ENCODE results near the gene CRADD. TPM values are rescaled to one million over a fixed set of nuclear protein-coding genes. Genes with fewer than 3 reads are reported as not detected.

CRADD gene
- total RNA-seq, 4 donors from 2014 or later = 11.8 to 49.5 (median 31.4) TPM

DNA sequence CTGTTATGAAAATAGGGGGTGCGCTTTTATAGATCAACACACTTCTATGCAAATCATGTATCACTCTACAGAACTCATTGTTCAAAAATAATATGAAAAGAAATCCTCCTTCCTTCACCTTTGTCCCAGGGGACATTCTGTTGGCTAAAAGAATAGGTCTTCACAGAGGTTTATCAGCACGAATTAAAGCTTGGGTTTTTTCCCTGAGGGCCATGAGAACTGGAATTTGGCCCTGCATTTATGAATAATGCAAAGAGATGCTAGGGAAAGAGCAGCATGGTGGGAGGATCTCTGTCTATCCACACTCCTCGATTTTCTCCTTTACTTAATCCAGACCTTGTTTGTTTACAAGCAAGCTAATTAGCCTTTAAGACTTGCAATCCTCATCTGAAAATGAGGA is 16.2 kb upstream of the CRADD start:
- Histone ChIP-seq H3K4me1 (no peaks in the 10 kb centered on the region), H3K4me3 (no peak overlapping the region), H3K36me3 (no peaks in the 10 kb centered on the region), H3K27ac (no peak overlapping the region), H3K27me3 (no peaks in the 10 kb centered on the region), H3K9me3 (no peaks in the 10 kb centered on the region)
- no peak for ATAC-seq
- no peak for TF ChIP-seq POLR2AphosphoS5 (IDR thresholded peaks at IDR 0.05)
- TF ChIP-seq EP300 (IDR thresholded peaks at IDR 0.05) = no peak
- TF ChIP-seq, protein P1, sequence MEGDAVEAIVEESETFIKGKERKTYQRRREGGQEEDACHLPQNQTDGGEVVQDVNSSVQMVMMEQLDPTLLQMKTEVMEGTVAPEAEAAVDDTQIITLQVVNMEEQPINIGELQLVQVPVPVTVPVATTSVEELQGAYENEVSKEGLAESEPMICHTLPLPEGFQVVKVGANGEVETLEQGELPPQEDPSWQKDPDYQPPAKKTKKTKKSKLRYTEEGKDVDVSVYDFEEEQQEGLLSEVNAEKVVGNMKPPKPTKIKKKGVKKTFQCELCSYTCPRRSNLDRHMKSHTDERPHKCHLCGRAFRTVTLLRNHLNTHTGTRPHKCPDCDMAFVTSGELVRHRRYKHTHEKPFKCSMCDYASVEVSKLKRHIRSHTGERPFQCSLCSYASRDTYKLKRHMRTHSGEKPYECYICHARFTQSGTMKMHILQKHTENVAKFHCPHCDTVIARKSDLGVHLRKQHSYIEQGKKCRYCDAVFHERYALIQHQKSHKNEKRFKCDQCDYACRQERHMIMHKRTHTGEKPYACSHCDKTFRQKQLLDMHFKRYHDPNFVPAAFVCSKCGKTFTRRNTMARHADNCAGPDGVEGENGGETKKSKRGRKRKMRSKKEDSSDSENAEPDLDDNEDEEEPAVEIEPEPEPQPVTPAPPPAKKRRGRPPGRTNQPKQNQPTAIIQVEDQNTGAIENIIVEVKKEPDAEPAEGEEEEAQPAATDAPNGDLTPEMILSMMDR (IDR thresholded peaks at IDR 0.05) = no peak
- TF ChIP-seq POLR2A (IDR thresholded peaks at IDR 0.05) = no peak
- WGBS, 2 donors (ENCODE audit: low coverage in 1 of 2) = 14 to 64% methylated on average over 1 to 3 of the region's 3 CpGs

DNA sequence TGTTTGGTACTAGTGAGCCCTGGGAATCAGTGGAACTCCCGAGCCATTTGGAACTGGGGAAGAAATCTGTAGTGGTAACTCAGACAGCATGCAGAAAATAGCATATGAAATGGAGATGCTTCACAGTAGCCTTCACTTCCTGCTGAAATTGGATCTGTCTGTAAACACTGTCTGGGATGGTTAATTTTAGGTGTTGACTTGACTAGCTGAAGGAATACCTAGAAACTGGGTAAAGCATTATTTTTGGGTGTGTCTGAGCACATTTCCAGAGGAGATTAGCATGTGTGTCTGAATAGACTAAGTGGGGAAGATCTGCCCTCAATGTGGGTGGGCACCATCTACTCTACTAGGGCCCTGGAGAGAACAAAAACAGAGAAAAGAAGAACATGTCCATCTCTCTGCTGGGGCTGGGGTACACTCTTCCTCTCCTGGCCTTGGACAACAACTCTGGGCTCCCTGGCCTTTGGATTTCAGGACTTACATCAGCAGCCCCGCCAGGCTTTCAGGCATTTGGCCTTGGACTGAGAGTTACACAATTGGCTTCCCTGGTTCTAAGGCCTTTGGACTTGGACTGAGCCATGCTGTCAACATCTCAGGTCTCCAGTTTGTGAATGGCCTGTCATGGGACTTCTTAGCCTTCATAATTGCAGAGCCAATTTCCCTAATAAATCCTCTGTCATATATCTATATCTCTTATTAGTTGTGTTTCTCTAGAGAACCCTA is 14.0 kb upstream of the CRADD start:
- Histone ChIP-seq H3K36me3 (no peaks in the 10 kb centered on the region), H3K27ac (no peak overlapping the region), H3K9me3 (no peaks in the 10 kb centered on the region), H3K4me1 (no peaks in the 10 kb centered on the region), H3K4me3 (no peak overlapping the region), H3K27me3 (no peaks in the 10 kb centered on the region)
- TF ChIP-seq POLR2AphosphoS5 (IDR thresholded peaks at IDR 0.05) (no peak), POLR2A (IDR thresholded peaks at IDR 0.05) (no peak), EP300 (IDR thresholded peaks at IDR 0.05) (no peak)
- TF ChIP-seq, protein P1 (IDR thresholded peaks at IDR 0.05) = no peak
- WGBS, 2 donors (ENCODE audit: low coverage in 1 of 2) = 81% methylated on average over 2 of the region's 2 CpGs; no CpG with 5 or more reads in 1 of the 2 donors
- no peak for ATAC-seq

DNA sequence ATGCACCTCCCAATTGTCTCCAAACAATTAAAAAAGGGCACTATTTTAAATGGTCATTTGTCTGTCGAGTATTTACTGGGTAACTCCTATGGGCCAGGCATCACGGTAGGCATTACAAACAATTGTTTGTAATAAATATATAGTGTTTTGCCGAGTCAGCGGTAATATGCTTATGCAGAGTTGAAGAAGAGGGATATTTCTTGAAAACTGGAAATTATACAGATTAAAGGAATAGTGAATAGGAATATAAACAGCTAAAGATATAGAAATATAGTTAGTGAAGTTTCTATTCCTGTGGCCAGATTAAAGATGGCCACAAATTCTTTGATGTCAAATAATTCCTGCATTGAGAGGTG is 13.5 kb upstream of the CRADD start:
- no peak for ATAC-seq
- no peak overlapping the region for H3K4me3 ChIP-seq
- WGBS, 2 donors (ENCODE audit: low coverage in 1 of 2) = 97 to 98% methylated on average over 4 of the region's 4 CpGs
- H3K9me3 ChIP-seq = no peaks in the 10 kb centered on the region
- no peak overlapping the region for H3K27ac ChIP-seq
- no peaks in the 10 kb centered on the region for H3K4me1 ChIP-seq
- no peaks in the 10 kb centered on the region for H3K36me3 ChIP-seq
- no peak for TF ChIP-seq EP300 (IDR thresholded peaks at IDR 0.05)
- TF ChIP-seq, protein P1 (IDR thresholded peaks at IDR 0.05) = no peak
- H3K27me3 ChIP-seq = no peaks in the 10 kb centered on the region

DNA sequence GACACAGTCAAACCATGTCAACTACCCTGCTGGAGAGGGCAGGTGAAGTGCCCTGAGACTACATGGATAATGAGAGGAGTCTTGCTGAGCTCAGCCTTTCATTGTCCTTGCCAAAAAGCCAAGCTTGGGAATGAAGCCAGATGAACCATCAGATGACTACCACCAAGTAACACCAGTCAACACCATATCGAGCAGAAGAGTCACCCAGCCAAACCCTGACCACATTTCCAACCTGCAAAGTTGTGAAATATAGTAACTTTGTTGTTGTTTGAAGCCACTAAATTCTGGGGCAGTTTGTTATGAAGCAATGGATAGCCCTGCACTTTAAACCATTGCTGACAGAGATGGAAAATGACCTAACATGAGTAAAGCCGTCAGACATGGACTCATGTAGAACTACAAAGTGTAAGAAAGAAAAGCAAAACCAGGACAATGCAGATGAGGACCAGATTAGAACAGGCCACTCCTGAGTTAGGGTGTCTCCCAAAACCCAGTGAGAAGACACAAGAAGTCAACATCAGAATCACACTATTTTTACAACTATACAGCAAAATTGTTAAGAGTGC is 12.5 kb upstream of the CRADD start:
- Histone ChIP-seq H3K9me3 (no peaks in the 10 kb centered on the region), H3K27me3 (no peaks in the 10 kb centered on the region), H3K4me3 (no peak overlapping the region), H3K4me1 (no peaks in the 10 kb centered on the region), H3K36me3 (no peaks in the 10 kb centered on the region), H3K27ac (no peak overlapping the region)
- TF ChIP-seq EP300 (IDR thresholded peaks at IDR 0.05) (no peak), POLR2A (IDR thresholded peaks at IDR 0.05) (no peak), POLR2AphosphoS5 (IDR thresholded peaks at IDR 0.05) (no peak)
- TF ChIP-seq, protein P1 (IDR thresholded peaks at IDR 0.05) = no peak
- no peak for ATAC-seq
- 68 to 100% methylated on average over 2 of the region's 2 CpGs for WGBS, 2 donors (ENCODE audit: low coverage in 1 of 2)

DNA sequence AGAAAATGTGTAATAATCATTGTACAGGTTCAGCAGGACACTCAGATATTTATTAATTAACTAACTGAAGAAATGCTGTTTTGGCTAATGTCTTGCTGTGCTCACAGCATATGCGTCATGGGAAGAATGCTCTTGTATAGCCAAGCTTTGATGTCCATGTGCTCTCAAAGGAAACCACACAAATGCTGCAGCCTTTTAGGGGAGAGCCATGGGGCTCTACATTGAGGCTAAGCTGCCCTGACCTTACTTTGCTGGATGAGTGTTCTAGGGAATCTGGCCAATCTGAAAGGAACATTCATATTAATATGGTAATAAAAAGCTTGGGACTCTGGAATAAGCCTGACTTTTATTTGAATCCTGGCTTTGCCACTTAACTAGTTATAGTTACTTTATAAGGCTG is 9.5 kb upstream of the CRADD start:
- no peaks in the 10 kb centered on the region for H3K27me3 ChIP-seq
- no peaks in the 10 kb centered on the region for H3K9me3 ChIP-seq
- TF ChIP-seq POLR2AphosphoS5 (IDR thresholded peaks at IDR 0.05) (no peak), EP300 (IDR thresholded peaks at IDR 0.05) (no peak)
- TF ChIP-seq, protein P1 (IDR thresholded peaks at IDR 0.05) = no peak
- no peak overlapping the region for H3K4me3 ChIP-seq
- no peaks in the 10 kb centered on the region for H3K36me3 ChIP-seq
- no peak for ATAC-seq
- H3K27ac ChIP-seq = no peak overlapping the region
- WGBS, 2 donors (ENCODE audit: low coverage in 1 of 2) = 50 to 64% methylated on average over 1 of the region's 1 CpG
- peaks cover 0 to 5% (median 0%) of the 10 kb centered on the region in 3 donors for H3K4me1 ChIP-seq
